ENCODE results near the gene RXFP4.

The RXFP4 gene

DNA sequence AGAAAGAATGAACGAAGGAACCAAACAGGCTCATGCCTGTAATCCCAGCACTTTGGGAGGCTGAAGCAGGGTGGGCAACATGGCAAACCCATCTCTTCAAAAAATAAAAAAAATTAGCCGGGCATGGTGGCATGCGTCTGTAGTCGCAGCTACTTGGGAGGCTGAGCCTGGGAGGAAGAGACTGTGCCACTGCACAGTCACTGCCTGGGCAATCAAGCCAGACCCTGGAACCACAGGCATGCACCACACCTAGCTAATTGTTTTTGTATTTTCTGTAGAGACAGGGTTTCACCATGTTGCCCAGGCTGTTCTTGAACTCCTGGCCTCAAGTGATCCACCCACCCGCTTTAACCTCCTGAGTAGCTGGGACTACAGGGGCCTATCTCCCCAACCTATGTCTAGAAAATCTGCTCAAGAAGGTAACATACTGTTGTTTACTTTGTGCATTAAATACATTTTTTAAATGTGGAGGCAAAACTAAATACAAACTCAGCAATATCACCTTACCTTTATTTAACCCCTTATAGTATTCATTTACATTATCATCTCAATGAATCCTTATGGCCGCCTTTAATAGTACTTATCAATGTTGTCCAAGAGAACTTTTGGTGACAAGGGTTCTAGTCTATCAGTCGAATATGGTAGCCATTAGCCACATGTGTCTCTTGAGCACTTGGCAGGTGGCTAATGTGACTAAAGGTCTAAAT is 10.0 kb upstream of the RXFP4 start:
- DNase-seq: peak; percentile 54

DNA sequence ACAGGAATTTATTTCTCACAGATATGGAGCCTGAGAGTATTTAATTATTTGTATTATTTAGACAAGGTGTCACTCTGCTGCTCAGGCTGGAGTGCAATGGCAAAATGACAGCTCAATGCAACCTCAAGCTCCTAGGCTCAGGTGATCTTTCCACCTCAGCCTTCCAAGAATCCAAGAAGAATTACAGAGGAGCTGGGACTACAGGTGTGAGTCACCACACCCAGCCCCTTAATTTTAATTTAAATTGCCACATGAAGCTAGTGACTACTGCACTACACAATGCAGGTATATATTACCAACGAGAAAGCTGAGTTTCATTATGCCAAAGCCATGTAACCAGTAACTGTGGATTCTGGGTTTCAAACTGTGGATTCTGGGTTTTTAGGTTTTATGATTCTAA is 9.4 kb upstream of the RXFP4 start:
- no peak for DNase-seq

DNA sequence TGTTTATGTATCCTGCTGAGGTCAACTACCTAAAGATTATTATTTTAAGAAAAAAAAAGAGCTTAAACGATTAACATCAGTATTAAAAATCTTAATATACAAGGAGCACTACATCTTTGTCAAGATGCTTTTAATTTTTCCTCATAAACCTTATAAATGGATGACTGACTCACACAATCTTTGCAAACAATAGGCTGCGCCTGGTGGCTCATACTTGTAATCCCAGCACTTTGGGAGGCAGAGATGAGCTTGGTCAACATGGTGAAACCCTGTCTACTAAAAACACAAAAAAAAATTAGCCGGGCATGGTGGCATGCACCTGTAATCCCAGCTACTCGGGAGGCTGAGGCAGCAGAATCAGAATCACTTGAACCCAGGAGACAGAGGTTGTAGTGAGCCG is 9.0 kb upstream of the RXFP4 start:
- DNase-seq: no peak

DNA sequence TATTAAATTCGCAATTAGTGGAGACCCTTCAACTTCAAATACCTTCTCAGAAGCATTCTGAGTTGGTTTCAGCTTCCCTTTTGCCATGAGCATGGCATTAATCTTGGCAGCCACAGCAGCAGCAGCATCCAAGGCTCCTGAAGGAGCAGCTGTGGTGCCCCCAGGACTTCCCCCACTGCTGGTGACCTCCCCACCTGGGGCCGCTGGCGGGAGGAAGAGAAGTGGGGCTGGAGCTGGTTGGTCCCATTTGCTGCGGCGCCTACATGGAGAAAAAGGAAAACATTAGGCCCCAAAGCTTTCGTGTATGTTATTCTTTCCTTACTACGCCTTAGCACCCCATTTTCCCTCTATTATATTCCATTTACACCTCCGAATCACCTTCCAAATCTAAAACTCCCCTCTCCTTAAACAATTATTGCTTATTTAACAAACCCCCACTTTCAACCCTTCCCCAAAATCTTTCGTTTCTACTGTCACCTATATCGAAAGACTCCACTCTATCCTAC is 7.8 kb upstream of the RXFP4 start:
- DNase-seq: no peak

DNA sequence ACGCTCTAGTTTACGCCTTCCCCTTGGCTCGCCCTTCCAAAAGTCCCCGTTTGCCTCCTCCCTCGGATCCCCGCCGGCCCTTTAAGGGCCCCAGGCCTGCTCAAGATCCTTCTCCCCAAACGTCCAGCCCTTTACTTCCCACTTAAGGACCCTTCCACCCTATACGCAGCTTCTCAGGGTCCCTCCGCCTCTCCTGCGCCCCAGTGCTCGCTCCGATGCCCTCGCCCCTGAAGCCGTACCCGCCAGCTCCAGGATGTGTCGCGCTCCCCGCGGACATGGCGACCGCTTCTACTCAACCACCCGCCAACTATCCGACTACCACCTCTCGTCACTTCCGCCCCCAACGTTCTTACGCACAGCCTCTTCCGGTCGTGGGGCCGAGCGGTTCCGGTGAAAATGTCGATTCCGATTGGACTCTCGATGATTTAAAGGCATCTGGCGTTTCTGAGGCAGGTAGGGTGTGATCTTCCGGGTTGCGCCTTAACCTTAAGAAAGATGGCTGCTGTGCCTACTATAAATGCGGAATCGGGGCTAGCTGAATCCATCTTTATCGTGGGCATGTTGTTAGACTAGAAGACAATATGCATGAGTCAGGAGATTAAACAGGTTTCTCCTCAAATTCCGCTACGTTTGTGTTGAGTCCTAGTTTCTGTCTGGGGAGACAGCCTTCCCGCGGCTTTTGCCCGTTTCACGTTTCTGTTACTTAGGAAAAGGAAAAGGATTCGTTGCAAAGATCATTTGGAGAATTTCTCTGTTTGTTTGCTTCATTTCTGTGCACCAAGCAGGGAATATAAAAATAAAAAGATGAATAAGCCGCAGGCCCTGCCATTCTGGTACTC is 7.1 kb upstream of the RXFP4 start, which contains the start of gene KHDC4:
KHDC4 (minus strand) TSS at position 317 of the 839 bp plus-strand sequence; CDS start at position 277, 40 bp downstream.
- DNase-seq: peak; percentile 99

DNA sequence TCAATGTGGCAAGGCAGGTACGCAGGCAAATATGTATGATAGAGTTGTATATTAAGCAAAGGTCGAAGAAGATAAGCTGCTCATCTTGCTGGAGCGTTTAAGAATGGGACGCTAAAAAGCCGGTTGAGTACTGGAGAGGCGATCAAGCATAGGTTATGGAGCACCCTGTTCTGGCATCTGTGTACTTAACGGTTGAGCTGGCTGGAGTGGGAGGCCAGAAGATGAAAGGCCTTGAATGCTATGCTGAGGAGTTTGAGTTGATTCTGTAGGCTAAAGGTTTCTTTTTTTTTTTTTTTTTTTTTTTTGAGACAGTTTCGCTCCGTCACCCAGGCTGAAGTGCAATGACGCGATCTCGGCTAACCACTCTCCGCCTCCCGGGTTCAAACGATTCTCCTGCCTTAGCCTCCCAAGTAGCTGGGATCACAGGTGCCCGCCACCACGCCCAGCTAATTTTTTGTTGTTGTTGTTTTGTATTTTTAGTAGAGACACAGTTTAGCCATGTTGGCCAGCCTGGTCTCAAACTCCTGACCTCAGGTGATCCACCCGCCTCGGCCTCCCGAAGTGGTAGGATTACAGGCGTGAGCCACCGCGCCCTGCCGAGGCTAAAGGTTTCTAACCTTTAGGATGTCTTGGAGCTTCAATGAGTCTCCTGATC is 6.4 kb upstream of the RXFP4 start:
- DNase-seq: peak; percentile 81

DNA sequence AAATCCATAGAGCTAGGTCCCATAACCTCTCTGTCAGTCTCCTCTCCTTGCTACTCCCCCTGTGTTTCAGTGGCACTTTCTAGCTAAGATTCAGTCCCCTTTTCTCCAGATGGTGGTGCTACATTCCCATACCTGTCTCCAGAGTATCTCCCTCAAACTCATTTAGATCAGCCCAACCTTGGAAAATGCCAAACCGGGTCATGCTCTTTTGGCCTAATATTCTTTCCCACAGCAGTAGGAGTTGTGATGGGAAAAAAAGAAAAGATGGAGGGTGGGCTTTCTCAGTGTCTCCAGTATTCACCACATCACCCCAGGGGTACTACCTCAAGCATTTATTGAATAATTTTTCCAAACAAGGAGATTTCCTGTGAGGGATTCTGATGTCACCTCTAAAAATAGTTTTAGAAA is 3.2 kb upstream of the RXFP4 start:
- DNase-seq: peak; percentile 72

DNA sequence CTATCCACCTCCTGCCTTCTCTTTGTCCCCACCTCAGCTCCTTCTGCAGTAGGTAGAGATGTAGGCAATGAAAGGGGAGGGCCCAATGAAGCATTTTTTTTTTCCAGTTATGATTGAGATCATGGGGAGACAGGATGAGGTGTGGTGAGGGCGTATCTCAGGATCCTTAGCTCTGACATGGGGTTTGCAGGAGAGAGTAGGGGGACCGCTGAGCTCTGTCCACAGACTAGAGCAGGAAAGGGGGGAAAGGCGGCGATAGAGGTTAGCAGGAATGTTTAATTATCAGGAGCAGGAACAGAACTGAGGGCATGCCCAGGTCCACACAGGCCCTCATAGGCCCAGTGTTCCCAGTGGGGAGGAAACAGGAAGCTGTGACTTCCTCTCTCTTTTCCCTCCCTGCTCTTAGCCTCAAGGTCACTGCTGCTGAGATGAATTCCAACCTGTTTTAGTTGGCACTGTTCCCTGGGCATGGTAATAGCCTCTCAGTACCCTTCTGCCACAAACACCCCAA is 901 bp upstream of the RXFP4 start:
- peak; percentile 60 for DNase-seq

DNA sequence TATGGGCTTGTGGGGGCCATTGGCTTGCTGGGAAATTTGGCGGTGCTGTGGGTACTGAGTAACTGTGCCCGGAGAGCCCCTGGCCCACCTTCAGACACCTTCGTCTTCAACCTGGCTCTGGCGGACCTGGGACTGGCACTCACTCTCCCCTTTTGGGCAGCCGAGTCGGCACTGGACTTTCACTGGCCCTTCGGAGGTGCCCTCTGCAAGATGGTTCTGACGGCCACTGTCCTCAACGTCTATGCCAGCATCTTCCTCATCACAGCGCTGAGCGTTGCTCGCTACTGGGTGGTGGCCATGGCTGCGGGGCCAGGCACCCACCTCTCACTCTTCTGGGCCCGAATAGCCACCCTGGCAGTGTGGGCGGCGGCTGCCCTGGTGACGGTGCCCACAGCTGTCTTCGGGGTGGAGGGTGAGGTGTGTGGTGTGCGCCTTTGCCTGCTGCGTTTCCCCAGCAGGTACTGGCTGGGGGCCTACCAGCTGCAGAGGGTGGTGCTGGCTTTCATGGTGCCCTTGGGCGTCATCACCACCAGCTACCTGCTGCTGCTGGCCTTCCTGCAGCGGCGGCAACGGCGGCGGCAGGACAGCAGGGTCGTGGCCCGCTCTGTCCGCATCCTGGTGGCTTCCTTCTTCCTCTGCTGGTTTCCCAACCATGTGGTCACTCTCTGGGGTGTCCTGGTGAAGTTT is 550 bp downstream of the RXFP4 start:
- no peak for DNase-seq

DNA sequence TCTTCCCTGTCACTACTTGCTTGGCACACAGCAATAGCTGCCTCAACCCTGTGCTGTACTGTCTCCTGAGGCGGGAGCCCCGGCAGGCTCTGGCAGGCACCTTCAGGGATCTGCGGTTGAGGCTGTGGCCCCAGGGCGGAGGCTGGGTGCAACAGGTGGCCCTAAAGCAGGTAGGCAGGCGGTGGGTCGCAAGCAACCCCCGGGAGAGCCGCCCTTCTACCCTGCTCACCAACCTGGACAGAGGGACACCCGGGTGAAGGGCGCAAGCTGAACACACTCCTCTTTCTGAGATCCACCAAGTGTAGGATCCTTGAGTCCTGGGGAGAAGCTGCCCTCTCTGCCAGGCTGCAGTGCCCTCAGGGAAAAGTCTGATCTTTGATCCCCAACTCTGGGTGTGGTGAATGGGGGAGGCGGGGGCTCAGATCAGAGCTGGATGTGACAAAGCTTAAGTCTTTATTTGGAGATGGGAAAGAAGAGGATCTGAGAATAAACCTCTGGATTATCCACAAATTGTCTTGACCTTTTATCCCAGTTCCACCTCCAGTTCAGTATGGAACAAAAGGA is 1.2 kb downstream of the RXFP4 start:
- no peak for DNase-seq

DNA sequence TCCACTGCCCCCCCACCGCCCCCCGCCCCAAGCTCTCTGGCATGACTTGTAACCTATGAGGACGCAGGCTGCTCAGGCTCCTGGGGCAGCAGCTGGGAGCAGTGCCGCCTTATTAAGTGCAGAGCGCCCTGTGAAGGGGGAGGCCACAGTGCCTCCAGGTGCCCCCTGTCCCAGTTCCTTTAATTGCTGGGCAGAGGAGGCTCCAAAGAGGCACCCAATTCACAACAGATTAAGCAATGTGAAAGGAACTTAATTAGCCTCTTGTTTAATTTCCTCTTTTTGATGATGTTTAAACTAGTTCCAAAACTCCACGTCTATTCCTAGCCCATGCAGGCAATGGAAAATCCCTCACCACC is 3.0 kb downstream of the RXFP4 start:
- DNase-seq: no peak

DNA sequence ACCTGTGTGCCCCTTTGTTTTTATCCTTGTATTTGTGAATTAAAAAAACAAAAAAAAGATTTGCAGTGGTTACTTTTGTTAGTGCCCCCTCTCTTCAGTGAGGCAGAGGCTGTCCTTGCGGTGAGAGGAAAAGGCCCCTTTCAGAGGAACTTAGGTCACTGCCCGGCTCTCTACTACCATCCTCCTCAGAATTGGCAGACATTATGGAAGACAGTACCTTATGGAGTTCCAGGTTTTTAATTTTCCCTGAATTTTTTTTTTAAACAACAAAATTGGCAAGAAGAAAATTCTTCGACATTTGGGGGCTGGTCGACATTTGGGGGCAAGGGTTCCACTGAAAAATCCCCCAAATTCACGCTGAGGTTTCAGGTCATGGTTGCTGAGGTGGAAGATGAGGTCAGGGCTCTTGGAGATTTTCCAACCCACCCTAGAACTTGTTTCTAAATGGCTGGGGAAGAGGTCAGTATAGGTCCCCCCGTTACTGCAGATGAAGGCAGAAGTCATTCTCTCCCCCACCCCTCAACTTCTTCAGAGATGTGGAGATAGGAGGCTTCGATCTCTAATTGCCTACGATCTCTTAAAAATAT is 5.3 kb downstream of the RXFP4 start:
- DNase-seq: no peak

DNA sequence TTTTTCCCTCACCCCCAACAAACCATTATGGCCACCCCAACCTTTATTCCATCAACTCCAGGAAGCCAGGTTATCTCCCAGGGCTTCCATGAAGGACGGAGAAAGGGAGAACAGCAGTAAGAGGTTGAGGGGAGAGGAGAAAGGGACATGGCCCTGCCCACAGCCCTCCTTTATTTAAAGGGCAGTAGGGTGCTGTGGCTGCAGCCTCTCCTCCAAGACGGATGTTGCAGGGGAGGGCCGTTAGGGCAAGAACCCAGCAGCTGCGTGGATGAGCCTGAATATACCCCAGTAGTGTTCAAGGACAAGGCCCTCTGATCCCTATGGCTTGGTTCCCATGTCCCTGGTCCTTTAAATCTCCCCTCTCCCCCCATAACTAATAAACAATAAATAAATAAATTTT is 5.9 kb downstream of the RXFP4 start:
- DNase-seq: no peak

DNA sequence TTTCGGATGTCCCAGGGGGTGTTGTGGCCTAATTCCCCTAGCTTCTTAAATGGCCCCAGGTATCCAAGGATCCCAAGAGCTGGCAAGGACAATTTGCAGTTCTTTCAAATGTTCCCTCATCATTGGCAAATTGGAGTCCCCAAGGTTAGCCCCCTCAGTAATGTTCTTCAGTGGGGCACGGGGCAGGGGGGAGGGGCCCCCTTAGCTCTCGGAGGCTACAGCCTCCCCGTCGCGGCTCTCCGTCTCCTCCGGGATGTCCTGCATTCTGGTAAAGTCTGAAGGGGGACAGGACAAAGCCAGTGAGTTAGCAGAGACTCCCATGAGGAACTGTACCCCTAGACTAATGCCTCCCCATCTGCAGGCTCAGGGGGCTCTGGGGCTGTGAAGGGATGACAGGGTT is 6.3 kb downstream of the RXFP4 start:
- DNase-seq: no peak

DNA sequence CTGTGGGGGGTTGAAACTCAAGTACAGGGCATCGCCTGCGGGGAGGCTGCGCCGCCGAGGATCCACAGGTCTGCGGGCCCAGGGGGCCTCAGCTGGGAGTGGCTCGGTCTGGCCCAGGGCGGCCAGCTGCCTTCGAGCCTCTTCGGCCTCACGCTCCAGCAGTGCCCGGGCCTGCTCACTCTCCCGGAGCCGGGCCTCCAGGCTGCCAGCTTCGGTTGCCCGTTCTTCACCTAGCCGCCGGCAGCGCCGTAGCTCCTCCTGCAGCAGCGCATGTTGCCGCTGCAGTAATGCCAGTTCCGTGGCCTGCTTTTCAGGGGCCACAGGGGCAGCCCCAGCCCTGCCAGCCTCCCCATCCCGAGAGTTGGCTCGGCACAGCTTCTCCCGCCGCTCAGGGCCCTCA is 9.4 kb downstream of the RXFP4 start:
- DNase-seq: no peak

DNA sequence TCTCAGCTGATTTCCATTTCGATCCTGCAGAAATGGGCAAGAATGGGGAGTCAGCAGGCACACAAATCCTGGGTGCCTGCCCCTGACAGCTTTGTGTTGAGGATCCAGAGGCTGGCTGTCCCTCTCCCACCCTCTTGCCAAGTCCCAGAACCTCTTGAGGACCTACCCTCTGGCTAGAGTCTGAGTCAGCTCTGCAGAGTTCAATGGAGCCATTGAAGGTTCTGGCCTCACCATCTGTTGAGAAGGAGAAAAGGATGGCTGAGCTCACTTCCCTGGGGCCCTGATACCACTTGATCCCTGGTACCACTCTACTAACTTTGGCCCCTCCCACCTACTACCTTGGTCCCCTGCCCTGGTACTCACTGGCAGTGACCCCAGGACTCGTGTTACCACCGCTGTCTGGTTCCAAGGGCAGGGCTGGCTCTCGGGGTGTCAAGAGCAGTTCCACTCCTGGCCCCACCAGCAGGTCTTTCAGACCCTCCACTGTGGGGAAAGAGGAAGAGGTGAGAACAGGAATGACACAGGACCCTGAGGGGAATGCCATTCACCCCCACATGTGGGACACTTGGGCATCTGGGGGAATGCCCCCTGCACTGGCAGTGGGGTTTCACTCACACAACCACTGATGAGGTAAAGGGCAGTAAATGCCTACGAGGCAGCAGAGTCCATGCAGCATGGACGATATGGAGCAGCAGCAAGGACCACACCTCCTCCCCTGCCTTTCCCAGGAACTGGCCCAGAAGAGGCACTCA is 10.5 kb downstream of the RXFP4 start:
- DNase-seq: no peak

DNA sequence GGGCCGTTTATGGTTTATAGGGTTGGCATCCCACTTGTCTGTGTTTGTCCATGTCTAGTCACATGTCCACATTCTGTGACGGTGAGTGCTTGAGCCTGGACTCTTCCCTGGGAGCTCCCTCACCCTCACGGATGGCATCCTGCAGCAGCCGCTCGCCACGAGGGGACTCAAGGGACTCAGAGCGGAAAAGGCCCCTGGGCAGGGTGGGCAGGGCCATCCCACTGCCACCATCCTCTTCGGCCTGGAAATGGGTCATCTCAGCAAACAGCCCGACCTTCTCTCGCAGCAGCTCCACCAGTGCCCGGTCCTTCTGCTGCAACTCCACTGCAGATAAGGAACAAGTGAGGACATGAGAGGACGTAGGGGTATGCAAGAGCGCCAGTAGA is 11.1 kb downstream of the RXFP4 start:
- DNase-seq: no peak

DNA sequence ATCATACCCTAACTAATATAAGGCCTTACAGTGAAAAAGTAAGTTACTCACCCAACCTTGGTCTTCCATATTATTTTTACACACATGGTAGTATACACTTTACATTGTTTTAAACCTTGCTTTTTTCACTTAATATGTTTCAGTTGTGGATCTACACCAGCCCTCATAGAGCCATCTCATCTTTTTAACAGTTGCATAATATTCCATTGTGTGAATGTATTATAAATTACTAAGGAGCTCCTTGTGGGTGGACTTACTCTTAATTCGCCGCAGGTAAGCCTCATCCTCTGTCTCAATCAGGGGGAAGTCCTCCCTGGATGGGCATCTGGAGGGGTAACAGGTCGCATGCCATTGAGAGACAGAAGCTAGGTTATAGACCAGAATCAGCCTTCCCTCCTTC is 13.2 kb downstream of the RXFP4 start:
- no peak for DNase-seq

DNA sequence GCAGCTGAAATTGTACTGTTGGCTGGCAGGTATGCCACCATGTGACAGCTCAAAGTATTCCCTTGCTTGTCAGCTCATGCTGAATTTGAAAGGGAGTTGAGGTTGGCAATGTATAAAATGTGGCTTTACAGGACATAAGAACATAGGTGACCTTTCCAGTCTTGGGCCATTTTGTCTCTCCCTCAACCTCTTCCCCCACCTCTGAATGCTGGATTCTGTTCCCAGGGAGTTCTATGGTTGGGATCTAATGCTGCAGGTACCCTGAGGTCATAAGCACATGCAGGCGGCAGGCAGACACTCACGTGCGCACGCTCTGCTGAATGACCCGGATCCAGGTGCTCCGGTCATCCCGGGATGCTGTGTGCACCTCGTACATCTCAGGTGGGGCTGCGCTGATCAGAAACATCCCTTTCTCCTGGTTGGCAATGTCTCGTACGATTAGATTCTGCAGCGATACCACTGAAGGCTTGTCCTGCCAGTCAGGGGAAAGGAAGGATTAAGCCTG is 16.0 kb downstream of the RXFP4 start:
- no peak for DNase-seq

DNA sequence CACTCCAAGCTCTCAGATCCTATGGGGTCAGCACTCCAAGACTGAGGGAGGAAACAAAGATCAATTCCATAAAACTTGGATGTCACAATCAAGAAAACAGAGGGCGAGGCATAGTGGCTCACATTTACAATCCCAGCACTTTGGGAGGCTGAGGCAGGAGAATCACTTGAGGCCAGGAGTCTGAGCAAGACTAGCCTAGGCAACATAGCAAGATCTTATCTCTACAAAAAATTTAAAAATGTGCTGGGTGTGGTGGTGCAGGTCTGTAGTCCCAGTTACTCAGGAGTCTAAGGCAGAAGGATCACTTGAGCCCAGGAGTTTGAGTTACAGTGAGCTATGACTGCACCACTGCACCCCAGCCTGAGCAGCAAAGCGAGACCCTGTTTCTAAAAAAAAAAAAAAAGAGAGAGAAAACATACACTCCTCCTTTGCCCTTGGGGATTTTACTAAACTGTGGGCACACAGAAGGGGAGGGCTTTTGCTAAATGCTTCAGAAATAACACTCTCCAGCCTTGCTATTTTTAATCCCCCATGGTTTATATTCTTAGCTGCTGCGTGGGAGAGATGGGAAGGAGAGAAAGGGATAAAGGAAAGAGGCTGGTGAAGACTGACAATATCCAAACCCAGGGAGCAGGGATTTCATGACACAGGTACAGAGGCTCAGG is 18.8 kb downstream of the RXFP4 start:
- no peak for DNase-seq

DNA sequence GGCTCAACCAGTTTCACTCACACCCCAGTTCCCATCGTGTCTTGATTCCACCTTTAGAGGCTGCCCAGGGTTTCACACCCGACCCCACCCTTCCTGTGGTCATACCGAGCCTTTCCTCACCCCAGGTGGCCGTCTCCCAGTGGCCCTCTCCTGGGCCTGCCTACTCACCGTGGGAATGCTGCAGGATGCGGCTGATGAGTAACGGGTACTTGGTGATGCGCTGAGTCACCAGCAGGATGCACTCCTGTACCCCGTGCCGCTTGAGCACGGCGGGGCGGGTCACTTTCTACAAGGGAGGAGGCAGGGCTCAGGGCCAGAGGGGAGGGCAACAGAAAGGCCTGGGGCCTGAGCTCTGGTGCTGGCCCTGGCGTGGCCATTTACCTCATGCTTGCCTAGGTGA is 20.5 kb downstream of the RXFP4 start:
- DNase-seq: peak; percentile 89
